GM12874 (cell line): ENCODE data around the gene ALOX12.

Source experiments
- CTCF ChIP-seq: IDR thresholded peaks from 2 replicates; pipeline ENCODE4 v1.5.1; 2011; ENCODE audit warnings: low read depth, mild to moderate bottlenecking, control low read depth, low read length, moderate library complexity; ENCODE audit not compliant: insufficient read depth

The ALOX12 gene, protein sequence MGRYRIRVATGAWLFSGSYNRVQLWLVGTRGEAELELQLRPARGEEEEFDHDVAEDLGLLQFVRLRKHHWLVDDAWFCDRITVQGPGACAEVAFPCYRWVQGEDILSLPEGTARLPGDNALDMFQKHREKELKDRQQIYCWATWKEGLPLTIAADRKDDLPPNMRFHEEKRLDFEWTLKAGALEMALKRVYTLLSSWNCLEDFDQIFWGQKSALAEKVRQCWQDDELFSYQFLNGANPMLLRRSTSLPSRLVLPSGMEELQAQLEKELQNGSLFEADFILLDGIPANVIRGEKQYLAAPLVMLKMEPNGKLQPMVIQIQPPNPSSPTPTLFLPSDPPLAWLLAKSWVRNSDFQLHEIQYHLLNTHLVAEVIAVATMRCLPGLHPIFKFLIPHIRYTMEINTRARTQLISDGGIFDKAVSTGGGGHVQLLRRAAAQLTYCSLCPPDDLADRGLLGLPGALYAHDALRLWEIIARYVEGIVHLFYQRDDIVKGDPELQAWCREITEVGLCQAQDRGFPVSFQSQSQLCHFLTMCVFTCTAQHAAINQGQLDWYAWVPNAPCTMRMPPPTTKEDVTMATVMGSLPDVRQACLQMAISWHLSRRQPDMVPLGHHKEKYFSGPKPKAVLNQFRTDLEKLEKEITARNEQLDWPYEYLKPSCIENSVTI

DNA sequence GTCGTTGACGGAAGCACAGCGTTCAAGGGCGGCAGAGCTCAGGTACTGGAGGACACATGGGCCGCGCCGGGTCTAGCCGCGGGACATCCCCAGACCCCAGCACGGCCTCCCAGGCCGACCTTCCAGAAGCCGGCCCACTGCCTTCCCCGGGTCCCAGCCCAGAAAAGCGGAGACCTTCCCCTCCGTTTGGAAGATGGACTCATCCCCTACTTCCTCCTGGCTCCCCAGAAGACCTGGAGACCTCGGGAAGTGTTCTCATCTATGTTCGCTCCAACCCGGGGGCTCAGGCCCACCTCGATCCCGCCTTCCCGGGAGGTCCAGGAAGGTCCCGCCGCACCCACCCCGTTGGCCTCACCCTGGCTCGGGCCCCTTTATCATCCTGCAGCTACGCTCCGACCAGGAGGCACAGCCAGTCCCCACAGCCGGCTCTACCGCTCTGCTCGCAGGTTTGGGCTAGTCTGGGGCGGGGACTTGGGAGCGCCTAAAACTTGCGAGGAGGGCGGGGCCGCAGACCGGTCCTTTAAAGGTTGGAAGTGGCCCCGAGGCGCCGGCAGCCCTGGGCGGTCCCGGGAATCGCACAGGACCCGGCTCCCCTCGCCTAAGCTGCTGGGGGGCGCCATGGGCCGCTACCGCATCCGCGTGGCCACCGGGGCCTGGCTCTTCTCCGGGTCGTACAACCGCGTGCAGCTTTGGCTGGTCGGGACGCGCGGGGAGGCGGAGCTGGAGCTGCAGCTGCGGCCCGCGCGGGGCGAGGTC is at the start of gene ALOX12:
TSS of gene ALOX12 (plus strand) at position 550 of the 756 bp plus-strand sequence. CDS start at position 619, 69 bp downstream.
- TF ChIP-seq CTCF: no peak

- no peak for TF ChIP-seq CTCF
These were observed 48.1 kb upstream of the ALOX12 start for GRCh38 chr17:6947745-6948144.

DNA sequence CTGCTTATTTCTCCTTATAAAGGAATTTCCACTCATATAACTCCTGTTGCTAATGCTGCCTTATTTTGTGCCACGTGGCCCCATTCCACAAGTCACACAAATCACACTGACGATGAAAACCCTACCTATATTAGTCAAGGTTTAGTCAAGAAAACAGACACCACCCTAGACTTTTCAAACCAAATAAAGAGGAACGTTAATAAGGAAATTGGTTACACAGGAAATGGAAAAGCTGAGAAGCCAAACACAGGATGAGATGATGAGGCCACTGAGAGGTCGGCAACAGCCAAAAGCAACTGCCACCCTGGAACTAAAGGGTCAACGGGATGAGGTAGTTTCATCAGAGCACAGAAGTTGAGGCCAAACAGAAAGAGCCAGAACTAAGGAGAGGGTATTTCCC is 47.3 kb upstream of the ALOX12 start:
- no peak for TF ChIP-seq CTCF

- TF ChIP-seq CTCF: no peak
These were observed 46.9 kb upstream of the ALOX12 start for GRCh38 chr17:6948976-6949375.

GRCh38 chr17:6953689-6954088 is 42.2 kb upstream of the ALOX12 start:
- no peak for TF ChIP-seq CTCF

DNA sequence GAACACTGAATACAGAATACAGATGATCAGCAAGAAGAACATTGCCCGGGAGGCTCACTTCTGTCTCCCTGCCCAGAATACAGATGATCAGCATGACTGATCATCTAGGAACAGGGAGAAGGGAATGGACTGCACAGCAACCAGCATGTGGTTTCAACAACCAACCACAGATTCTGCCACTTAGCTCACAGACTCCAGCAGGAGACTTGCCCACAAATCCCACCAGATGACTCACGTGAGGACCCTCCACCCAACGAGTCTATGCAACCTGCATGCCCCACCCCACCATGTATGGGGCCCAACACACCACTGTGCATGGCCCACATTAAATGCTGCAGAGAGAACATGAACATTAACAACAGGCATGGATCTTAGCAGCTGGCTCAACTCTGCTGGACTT is 36.1 kb upstream of the ALOX12 start:
- TF ChIP-seq CTCF: no peak

DNA sequence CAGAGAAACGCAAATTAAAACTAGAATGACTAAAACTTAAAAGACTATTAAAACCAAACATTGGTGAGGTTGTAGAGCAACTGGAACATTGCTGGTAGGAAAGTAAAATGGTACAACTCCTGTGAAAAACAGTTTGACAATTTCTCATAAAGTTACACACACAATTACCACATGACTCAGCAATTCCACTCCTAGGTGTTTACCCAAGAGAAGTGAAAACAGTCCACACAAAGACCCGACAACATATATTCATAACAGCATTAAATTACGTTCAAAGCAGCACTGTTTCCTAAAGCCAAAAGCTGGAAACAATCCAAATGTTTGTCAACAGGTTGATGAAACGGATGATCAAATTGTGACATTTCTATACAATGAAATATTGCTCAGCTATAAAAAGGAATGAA is 26.5 kb upstream of the ALOX12 start:
- no peak for TF ChIP-seq CTCF
